H9 (cell line): ENCODE data around the gene NDUFV2. TPM values are rescaled to one million over a fixed set of nuclear protein-coding genes. Genes with fewer than 3 reads are reported as not detected.

Experiments
- DNase-seq: peaks from one replicate; pipeline ENCODE4 v3.0.0-alpha.2; 2017
- H2AFZ ChIP-seq: one replicate; pipeline ENCODE4 v1.6.1; 2013; ENCODE audit warnings: mild to moderate bottlenecking, low read length, control low read depth, moderate library complexity
- H2AK5ac ChIP-seq: 2 replicates; pipeline ENCODE4 v1.6.1; 2013; ENCODE audit warnings: low read length, control low read depth, mixed read lengths; ENCODE audit not compliant: insufficient read length
- H2BK120ac ChIP-seq: one replicate; pipeline ENCODE4 v1.6.1; 2013; ENCODE audit warnings: low read depth, mild to moderate bottlenecking, low read length, control low read depth, inconsistent platforms; ENCODE audit not compliant: poor library complexity, severe bottlenecking
- H2BK12ac ChIP-seq: 2 replicates; pipeline ENCODE4 v1.6.1; 2013; ENCODE audit warnings: low read length, control low read depth, mixed read lengths, low read depth; ENCODE audit not compliant: insufficient read length
- H2BK15ac ChIP-seq: 2 replicates; pipeline ENCODE4 v1.6.1; 2013; ENCODE audit warnings: low read depth, low read length, control low read depth
- H2BK20ac ChIP-seq: one replicate; pipeline ENCODE4 v1.6.1; 2013; ENCODE audit warnings: low read depth, mild to moderate bottlenecking, low read length, control low read depth, inconsistent platforms; ENCODE audit not compliant: poor library complexity, severe bottlenecking
- H2BK5ac ChIP-seq: 2 replicates; pipeline ENCODE4 v1.6.1; 2013; ENCODE audit warnings: low read length, control low read depth, mixed read lengths; ENCODE audit not compliant: insufficient read length
- H3K14ac ChIP-seq: 2 replicates; pipeline ENCODE4 v1.6.1; 2013; ENCODE audit warnings: low read length, control low read depth; ENCODE audit not compliant: insufficient read depth
- H3K18ac ChIP-seq: 2 replicates; pipeline ENCODE4 v1.6.1; 2013; ENCODE audit warnings: low read depth, mild to moderate bottlenecking, mixed read lengths, low read length, control low read depth; ENCODE audit not compliant: insufficient read length
- H3K23ac ChIP-seq: 2 replicates; pipeline ENCODE4 v1.6.1; 2013; ENCODE audit warnings: low read length, control low read depth, mixed read lengths, low read depth; ENCODE audit not compliant: insufficient read length
- H3K23me2 ChIP-seq: 2 replicates; pipeline ENCODE4 v1.6.1; 2013; ENCODE audit warnings: low read depth, mild to moderate bottlenecking, mixed read lengths, low read length, control low read depth; ENCODE audit not compliant: insufficient read length, poor library complexity, severe bottlenecking
- H3K27ac ChIP-seq: 2 replicates; pipeline ENCODE4 v1.5.1; 2013; ENCODE audit warnings: low read length, control low read depth, mixed read lengths, low read depth; ENCODE audit not compliant: insufficient read length
- H3K27me3 ChIP-seq: 2 replicates; pipeline ENCODE4 v1.6.1; 2013; ENCODE audit warnings: low read length, control low read depth, inconsistent platforms; ENCODE audit not compliant: insufficient read depth
- H3K4ac ChIP-seq: 2 replicates; pipeline ENCODE4 v1.6.1; 2013; ENCODE audit warnings: low read depth, mild to moderate bottlenecking, control low read depth, inconsistent platforms, low read length, moderate library complexity
- H3K4me1 ChIP-seq: 2 replicates; pipeline ENCODE4 v1.6.1; 2013; ENCODE audit warnings: low read length, control low read depth, inconsistent platforms; ENCODE audit not compliant: insufficient read depth
- H3K4me2 ChIP-seq: 2 replicates; pipeline ENCODE4 v1.6.1; 2013; ENCODE audit warnings: low read length, control low read depth, mixed read lengths; ENCODE audit not compliant: insufficient read length, insufficient read depth
- H3K56ac ChIP-seq: 2 replicates; pipeline ENCODE4 v1.6.1; 2013; ENCODE audit warnings: low read depth, mild to moderate bottlenecking, mixed read lengths, low read length, control low read depth; ENCODE audit not compliant: insufficient read length
- H3K79me1 ChIP-seq: 2 replicates; pipeline ENCODE4 v1.6.1; 2013; ENCODE audit warnings: low read depth, mild to moderate bottlenecking, moderate library complexity, low read length, control low read depth, inconsistent platforms; ENCODE audit not compliant: insufficient read depth, poor library complexity, severe bottlenecking
- H3K79me2 ChIP-seq: 2 replicates; pipeline ENCODE4 v1.6.1; 2013; ENCODE audit warnings: low read length, control low read depth, inconsistent platforms; ENCODE audit not compliant: insufficient read depth
- H3K9ac ChIP-seq: 2 replicates; pipeline ENCODE4 v1.6.1; 2013; ENCODE audit warnings: low read length, control low read depth, mixed read lengths; ENCODE audit not compliant: insufficient read length; ENCODE audit errors: extremely low read depth
- H3K9me3 ChIP-seq: one replicate; pipeline ENCODE4 v1.6.1; 2013; ENCODE audit warnings: low read depth, low read length, inconsistent platforms; ENCODE audit not compliant: control insufficient read depth
- H3T11ph ChIP-seq: one replicate; pipeline ENCODE4 v1.6.1; 2013; ENCODE audit warnings: mild to moderate bottlenecking, low read length, control low read depth, inconsistent platforms
- H4K20me1 ChIP-seq: one replicate; pipeline ENCODE4 v1.6.1; 2013; ENCODE audit not compliant: control insufficient read depth, insufficient read length, insufficient read depth
- H4K5ac ChIP-seq: 2 replicates; pipeline ENCODE4 v1.6.1; 2013; ENCODE audit warnings: low read depth, mild to moderate bottlenecking, mixed read lengths, low read length, control low read depth; ENCODE audit not compliant: insufficient read length
- H4K8ac ChIP-seq: replicated peaks from 2 replicates; pipeline ENCODE4 v1.6.1; 2013; ENCODE audit warnings: low read length, control low read depth, mixed read lengths, low read depth; ENCODE audit not compliant: insufficient read length
- H4K91ac ChIP-seq: 2 replicates; pipeline ENCODE4 v1.6.1; 2013; ENCODE audit warnings: low read depth, mild to moderate bottlenecking, moderate library complexity, mixed read lengths, low read length, control low read depth; ENCODE audit not compliant: insufficient read length
- H3K27ac Mint-ChIP-seq, 3 experiments: 2 replicates in 2 of 3; 3 replicates in 1 of 3; pipeline ENCODE4 v1.8.0; 2020 to 2021; ENCODE audit warnings: mixed read lengths in 3 of 3, mild to moderate bottlenecking in 1 of 3, moderate library complexity in 1 of 3
- H3K27me3 Mint-ChIP-seq: 2 replicates; pipeline ENCODE4 v1.8.0; 2021; ENCODE audit warnings: low read depth, mild to moderate bottlenecking, moderate library complexity, mixed read lengths
- H3K36me3 Mint-ChIP-seq, 3 experiments: 2 replicates in 2 of 3; 3 replicates in 1 of 3; pipeline ENCODE4 v1.8.0; 2020 to 2021; ENCODE audit warnings: low read depth in 3 of 3, mixed read lengths in 3 of 3; ENCODE audit not compliant: insufficient read depth in 1 of 3
- H3K4me1 Mint-ChIP-seq, 2 experiments: 2 replicates each; pipeline ENCODE4 v1.8.0; 2020; ENCODE audit warnings: mixed read lengths in 2 of 2
- H3K4me3 Mint-ChIP-seq, 2 experiments: 2 replicates in 1 of 2; 3 replicates in 1 of 2; pipeline ENCODE4 v1.8.0; 2020 to 2021; ENCODE audit warnings: mild to moderate bottlenecking in 2 of 2, mixed read lengths in 2 of 2, moderate library complexity in 1 of 2
- H3K9me3 Mint-ChIP-seq, 2 experiments: 2 replicates in 1 of 2; 3 replicates in 1 of 2; pipeline ENCODE4 v1.8.0; 2020; ENCODE audit warnings: mild to moderate bottlenecking in 2 of 2, mixed read lengths in 2 of 2, moderate library complexity in 1 of 2
- WGBS: extraction: QIAGEN DNeasy Blood & Tissue Kit; methylation state at CpG from one replicate; pipeline ENCODE4 v1.1.7; 2013; ENCODE audit warnings: missing lambda C conversion rate, low lambda C conversion rate, mixed read lengths; ENCODE audit not compliant: insufficient read length; ENCODE audit errors: extremely low coverage; 5-methylcytosine and 5-hydroxymethylcytosine counted together
- total RNA-seq: library from RNA; stranded (reverse); gene quantifications from 2 replicates; pipeline ENCODE4 v1.2.1, GENCODE V29; 2021
- TF ChIP-seq, protein P1 (sequence below): fragments of 200-600 bp; sonication (generic); conservative IDR thresholded peaks from 3 replicates; pipeline ENCODE4 v1.8.0; 2021; ENCODE audit warnings: antibody characterized with exemption, mild to moderate bottlenecking

Gene NDUFV2
- total RNA-seq, 1 experiment from 2014 or later = 206 TPM

- Histone ChIP-seq H2AFZ (no peak overlapping the region), H2BK15ac (no peak overlapping the region), H4K20me1 (no peaks in the 10 kb centered on the region), H3K14ac (no peak overlapping the region), H3K4me1 (no peaks in the 10 kb centered on the region), H3K9me3 (no peaks in the 10 kb centered on the region), H2BK20ac (no peak overlapping the region), H3K56ac (no peak overlapping the region), H3K23me2 (no peaks in the 10 kb centered on the region), H3K18ac (no peak overlapping the region), H2BK5ac (no peak overlapping the region), H3K27ac (no peak overlapping the region), H3T11ph (no peak overlapping the region), H3K27me3 (no peaks in the 10 kb centered on the region), H3K23ac (no peak overlapping the region), H3K4ac (no peak overlapping the region), H3K79me2 (peaks cover 43% of the 10 kb centered on the region; the same call in 1 of the 2 replicates), H4K8ac (no peak overlapping the region), H2AK5ac (no peak overlapping the region), H2BK120ac (no peak overlapping the region), H4K91ac (no peak overlapping the region), H4K5ac (no peak overlapping the region), H3K4me2 (no peak overlapping the region), H3K79me1 (peaks cover 3% of the 10 kb centered on the region), H2BK12ac (no peak overlapping the region), H3K9ac (no peak overlapping the region)
- Mint-ChIP-seq H3K27me3 (no peaks in the 10 kb centered on the region), H3K9me3 (no peaks in the 10 kb centered on the region), H3K36me3 (peaks cover 19 to 38% (median 32%) of the 10 kb centered on the region in 3 experiments; a peak in 6 of 7 replicates), H3K4me3 (no peak overlapping the region), H3K27ac (peak overlapping the region in 2 of 3 experiments; percentile 22 to 81; a peak in 5 of 7 replicates), H3K4me1 (peaks cover 50 to 60% of the 10 kb centered on the region in 2 experiments)
- DNase-seq = no peak
- TF ChIP-seq, protein P1, sequence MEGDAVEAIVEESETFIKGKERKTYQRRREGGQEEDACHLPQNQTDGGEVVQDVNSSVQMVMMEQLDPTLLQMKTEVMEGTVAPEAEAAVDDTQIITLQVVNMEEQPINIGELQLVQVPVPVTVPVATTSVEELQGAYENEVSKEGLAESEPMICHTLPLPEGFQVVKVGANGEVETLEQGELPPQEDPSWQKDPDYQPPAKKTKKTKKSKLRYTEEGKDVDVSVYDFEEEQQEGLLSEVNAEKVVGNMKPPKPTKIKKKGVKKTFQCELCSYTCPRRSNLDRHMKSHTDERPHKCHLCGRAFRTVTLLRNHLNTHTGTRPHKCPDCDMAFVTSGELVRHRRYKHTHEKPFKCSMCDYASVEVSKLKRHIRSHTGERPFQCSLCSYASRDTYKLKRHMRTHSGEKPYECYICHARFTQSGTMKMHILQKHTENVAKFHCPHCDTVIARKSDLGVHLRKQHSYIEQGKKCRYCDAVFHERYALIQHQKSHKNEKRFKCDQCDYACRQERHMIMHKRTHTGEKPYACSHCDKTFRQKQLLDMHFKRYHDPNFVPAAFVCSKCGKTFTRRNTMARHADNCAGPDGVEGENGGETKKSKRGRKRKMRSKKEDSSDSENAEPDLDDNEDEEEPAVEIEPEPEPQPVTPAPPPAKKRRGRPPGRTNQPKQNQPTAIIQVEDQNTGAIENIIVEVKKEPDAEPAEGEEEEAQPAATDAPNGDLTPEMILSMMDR = no peak
- no CpG with 5 or more reads among the region's 7 CpGs for WGBS
These were observed 11.1 kb downstream of the NDUFV2 start for GRCh38 chr18:9113468-9114149.
